HCT116 (cell line): Measurements from ENCODE around the gene ATF5. TPM values are rescaled to one million over a fixed set of nuclear protein-coding genes. Genes with fewer than 3 reads are reported as not detected.
"Not testable (repeated sequence)": the region's sequence is repeated elsewhere in the genome, so short reads cannot be mapped to it uniquely, and the experiment has no call there.

Experiments used
- ATAC-seq: fragments of 200-7000 bp; cut with Tn5 transposase; 2 replicates; pipeline ENCODE4 v1.9.1; 2020; ENCODE audit warnings: mild to moderate bottlenecking, moderate library complexity
- BruUV-seq: library from RNA; stranded (reverse); fragments of 400-500 nt; replicated peaks from 2 replicates; lab custom pipeline; 2021; lab: Mats Ljungman, UMichigan
- CTCF ChIA-PET: fragments of 300-600 bp; sonication (Branson Sonifier 250); formaldehyde crosslinking; loops from one replicate; lab custom pipeline; 2021; ENCODE audit warnings: antibody characterized with exemption; lab: Charles Lee
- POLR2A ChIA-PET: fragments of 300-600, 350-600 bp; sonication (Branson Sonifier 250); formaldehyde crosslinking; loops from one replicate; lab custom pipeline; 2021; ENCODE audit warnings: antibody characterized with exemption; lab: Charles Lee
- RAD21 ChIA-PET, 2 experiments: fragments of 300-600 bp; sonication (Branson Sonifier 250); formaldehyde crosslinking; loops; one replicate each; lab custom pipeline; 2023; ENCODE audit warnings: low total read pairs in 2 of 2; ENCODE audit not compliant: uncharacterized antibody in 2 of 2, unreplicated experiment in 2 of 2, low non-redundant PET in 1 of 2; lab: Charles Lee
- DNase-seq: peaks from one replicate; pipeline ENCODE4 v3.0.0-alpha.2; 2010; ENCODE audit warnings: low read depth, low spot score
- H2AFZ ChIP-seq: fragments of 200-600 bp; shearing (Covaris generic), sonication (generic); 2 replicates; pipeline ENCODE4 v1.6.1; 2017; ENCODE audit warnings: low read depth, mixed run types, mixed read lengths, antibody characterized with exemption, low read length; ENCODE audit not compliant: poor library complexity, severe bottlenecking
- H3K27ac ChIP-seq: 2 replicates; pipeline ENCODE4 v1.5.1; 2012; ENCODE audit warnings: low read depth, low read length
- H3K27me3 ChIP-seq: fragments of 200-600 bp; sonication (generic); 2 replicates; pipeline ENCODE4 v1.6.1; 2016; ENCODE audit warnings: mixed run types, low read length, mixed read lengths; ENCODE audit not compliant: insufficient read depth
- H3K36me3 ChIP-seq, 2 experiments: fragments of 200-500 bp in 1 of 2; fragments of 200-600 bp in 1 of 2; sonication (Bioruptor generic) in 1 of 2; sonication (generic) in 1 of 2; 2 replicates each; pipeline versions ENCODE4 v1.5.1 to v1.6.1; 2014 to 2016; ENCODE audit warnings: low read length in 2 of 2, inconsistent platforms in 1 of 2, mixed read lengths in 1 of 2, mixed run types in 1 of 2; ENCODE audit not compliant: insufficient read depth in 2 of 2, control insufficient read depth in 1 of 2
- H3K4me1 ChIP-seq, 2 experiments: fragments of 200-600 bp in 1 of 2; sonication (generic) in 1 of 2; 2 replicates each; pipeline versions ENCODE4 v1.5.1 to v1.6.1; 2012 to 2017; ENCODE audit warnings: low read length in 2 of 2, inconsistent platforms in 1 of 2, mild to moderate bottlenecking in 1 of 2, mixed read lengths in 1 of 2, mixed run types in 1 of 2, moderate library complexity in 1 of 2; ENCODE audit not compliant: insufficient read depth in 2 of 2, control insufficient read depth in 1 of 2
- H3K4me2 ChIP-seq: fragments of 200-600 bp; sonication (generic); 2 replicates; pipeline ENCODE4 v1.6.1; 2017; ENCODE audit warnings: mixed run types, low read length, mixed read lengths
- H3K4me3 ChIP-seq, 2 experiments: fragments of 200-600 bp in 1 of 2; sonication (generic) in 1 of 2; replicated peaks in 1 of 2; 2 replicates each; pipeline ENCODE4 v1.5.1; 2011 to 2016; ENCODE audit warnings: low read length in 2 of 2, control low read depth in 1 of 2, low read depth in 1 of 2, mild to moderate bottlenecking in 1 of 2, mixed read lengths in 1 of 2, mixed run types in 1 of 2
- H3K79me2 ChIP-seq: fragments of 200-600 bp; sonication (generic); 2 replicates; pipeline ENCODE4 v1.6.1; 2017; ENCODE audit warnings: mild to moderate bottlenecking, mixed run types, low read length, moderate library complexity, mixed read lengths; ENCODE audit not compliant: insufficient read depth
- H3K9ac ChIP-seq: fragments of 200-600 bp; sonication (generic); 2 replicates; pipeline ENCODE4 v1.6.1; 2016; ENCODE audit warnings: low read length, mixed read lengths
- H3K9me2 ChIP-seq: fragments of 200-600 bp; sonication (generic), shearing (Covaris generic); 2 replicates; pipeline ENCODE4 v1.6.1; 2017; ENCODE audit warnings: mixed run types, mild to moderate bottlenecking, moderate library complexity; ENCODE audit not compliant: insufficient read depth
- H3K9me3 ChIP-seq, 2 experiments: fragments of 200-500 bp in 1 of 2; fragments of 200-600 bp in 1 of 2; sonication (Bioruptor generic) in 1 of 2; sonication (generic) in 1 of 2; 2 replicates each; pipeline ENCODE4 v1.6.1; 2014 to 2017; ENCODE audit warnings: low read length in 2 of 2, mixed read lengths in 2 of 2, inconsistent platforms in 1 of 2, low read depth in 1 of 2, mild to moderate bottlenecking in 1 of 2, mixed run types in 1 of 2, moderate library complexity in 1 of 2; ENCODE audit not compliant: control insufficient read depth in 1 of 2, insufficient read depth in 1 of 2
- H4K20me1 ChIP-seq: fragments of 200-600 bp; sonication (generic), shearing (Covaris generic); 2 replicates; pipeline ENCODE4 v1.6.1; 2017; ENCODE audit warnings: mixed run types, mild to moderate bottlenecking, moderate library complexity; ENCODE audit not compliant: insufficient read depth
- CEBPB ChIP-seq: IDR thresholded peaks from 2 replicates; pipeline ENCODE4 v1.6.1; 2012; ENCODE audit warnings: low read depth
- EGR1 ChIP-seq: IDR thresholded peaks from 2 replicates; pipeline ENCODE4 v1.6.1; 2012; ENCODE audit warnings: low read depth
- ELF1 ChIP-seq: IDR thresholded peaks from 2 replicates; pipeline ENCODE4 v1.6.1; 2012; ENCODE audit warnings: low read depth, borderline replicate concordance
- FOSL1 ChIP-seq: IDR thresholded peaks from 2 replicates; pipeline ENCODE4 v1.6.1; 2012; ENCODE audit warnings: low read depth
- POLR2A ChIP-seq: IDR thresholded peaks from 2 replicates; pipeline ENCODE4 v1.7.0; 2011; ENCODE audit warnings: borderline replicate concordance; ENCODE audit not compliant: insufficient read depth, insufficient read length; ENCODE audit errors: extremely low read depth
- RAD21 ChIP-seq: IDR thresholded peaks from 2 replicates; pipeline ENCODE4 v1.6.1; 2012; ENCODE audit warnings: low read depth, mild to moderate bottlenecking
- SRF ChIP-seq: IDR thresholded peaks from 2 replicates; pipeline ENCODE4 v1.6.1; 2012; ENCODE audit warnings: low read depth
- YY1 ChIP-seq: IDR thresholded peaks from 2 replicates; pipeline ENCODE4 v1.6.1; 2011; ENCODE audit warnings: low read length, low read depth, moderate library complexity, mild to moderate bottlenecking; ENCODE audit not compliant: insufficient replicate concordance; ENCODE audit errors: extremely low read depth
- ZBTB33 ChIP-seq: IDR thresholded peaks from 2 replicates; pipeline ENCODE4 v1.6.1; 2011; ENCODE audit warnings: mild to moderate bottlenecking, low read length, moderate library complexity; ENCODE audit not compliant: insufficient replicate concordance; ENCODE audit errors: extremely low read depth
- ZFX ChIP-seq: fragments of 450-650 bp; IDR thresholded peaks from 2 replicates; pipeline ENCODE4 v1.6.1; 2017
- intact Hi-C: fragments of 100-400 bp; cut with micrococcal nuclease; formaldehyde crosslinking; loops from 2 replicates; pipeline ENCODE4 v1.10.0; 2022
- total RNA-seq: library from RNA; stranded (reverse); gene quantifications from one replicate; pipeline ENCODE4 v1.2.1, GENCODE V29; 2021; ENCODE audit not compliant: unreplicated experiment

Gene ATF5
- total RNA-seq, 1 experiment from 2014 or later, result 28.2 TPM

- CTCF ChIA-PET, result no interaction called here
- POLR2A ChIA-PET, result no interaction called here
- no TSS peak for BruUV-seq
Measured at GRCh38 chr19:49940482-49940791, 11.4 kb downstream of the ATF5 start.

GRCh38 chr19:49944567-49944966, 15.6 kb downstream of the ATF5 start:
- DNase-seq, H3K4me3 ChIP-seq, H4K20me1 ChIP-seq, H3K79me2 ChIP-seq, H3K4me1 ChIP-seq, POLR2A ChIA-PET, H2AFZ ChIP-seq, intact Hi-C loops, H3K4me2 ChIP-seq, H3K27me3 ChIP-seq, BruUV-seq, H3K9me2 ChIP-seq, H3K27ac ChIP-seq, H3K36me3 ChIP-seq, H3K9ac ChIP-seq, CTCF ChIA-PET, H3K9me3 ChIP-seq, RAD21 ChIA-PET, ATAC-seq: not testable (repeated sequence)

More at GRCh38 chr19:49940482-49940791, 11.4 kb downstream of the ATF5 start:
- Histone ChIP-seq H3K9me3 (no peaks in the 10 kb centered on the region), H3K36me3 (no peaks in the 10 kb centered on the region), H3K4me2 (no peak overlapping the region), H3K9ac (no peak overlapping the region), H3K79me2 (no peaks in the 10 kb centered on the region), H3K4me1 (peaks cover 9 to 10% of the 10 kb centered on the region in 2 experiments; a peak in 3 of 4 replicates), H4K20me1 (no peaks in the 10 kb centered on the region), H3K9me2 (no peaks in the 10 kb centered on the region), H3K27me3 (no peaks in the 10 kb centered on the region), H2AFZ (no peak overlapping the region), H3K4me3 (no peak overlapping the region), H3K27ac (no peak overlapping the region)
- TF ChIP-seq YY1 (no peak), EGR1 (no peak), CEBPB (no peak), ZFX (no peak), FOSL1 (no peak), POLR2A (no peak), ELF1 (no peak), SRF (no peak), RAD21 (no peak), ZBTB33 (no peak)
- ATAC-seq (no peak), DNase-seq (no peak)
- RAD21 ChIA-PET, result no interaction called here
- intact Hi-C loops, result no loop called here
